HCT116 (cell line): ENCODE data around the gene FMN1. TPM values are rescaled to one million over a fixed set of nuclear protein-coding genes. Genes with fewer than 3 reads are reported as not detected.
A peak's percentile ranks its signal among the peaks of the same experiment; 100 is the strongest.

Source experiments
- ATAC-seq: fragments of 200-7000 bp; cut with Tn5 transposase; 2 replicates; pipeline ENCODE4 v1.9.1; 2020; ENCODE audit warnings: mild to moderate bottlenecking, moderate library complexity
- BruUV-seq: library from RNA; stranded (reverse); fragments of 400-500 nt; replicated peaks from 2 replicates; lab custom pipeline; 2021; lab: Mats Ljungman, UMichigan
- CTCF ChIA-PET: fragments of 300-600 bp; sonication (Branson Sonifier 250); formaldehyde crosslinking; loops from one replicate; lab custom pipeline; 2021; ENCODE audit warnings: antibody characterized with exemption; lab: Charles Lee
- POLR2A ChIA-PET: fragments of 300-600, 350-600 bp; sonication (Branson Sonifier 250); formaldehyde crosslinking; loops from one replicate; lab custom pipeline; 2021; ENCODE audit warnings: antibody characterized with exemption; lab: Charles Lee
- RAD21 ChIA-PET, 2 experiments: fragments of 300-600 bp; sonication (Branson Sonifier 250); formaldehyde crosslinking; loops; one replicate each; lab custom pipeline; 2023; ENCODE audit warnings: low total read pairs in 2 of 2; ENCODE audit not compliant: uncharacterized antibody in 2 of 2, unreplicated experiment in 2 of 2, low non-redundant PET in 1 of 2; lab: Charles Lee
- DNase-seq: peaks from one replicate; pipeline ENCODE4 v3.0.0-alpha.2; 2010; ENCODE audit warnings: low read depth, low spot score
- H2AFZ ChIP-seq: fragments of 200-600 bp; shearing (Covaris generic), sonication (generic); 2 replicates; pipeline ENCODE4 v1.6.1; 2017; ENCODE audit warnings: low read depth, mixed run types, mixed read lengths, antibody characterized with exemption, low read length; ENCODE audit not compliant: poor library complexity, severe bottlenecking
- H3K27ac ChIP-seq: 2 replicates; pipeline ENCODE4 v1.5.1; 2012; ENCODE audit warnings: low read depth, low read length
- H3K27me3 ChIP-seq: fragments of 200-600 bp; sonication (generic); 2 replicates; pipeline ENCODE4 v1.6.1; 2016; ENCODE audit warnings: mixed run types, low read length, mixed read lengths; ENCODE audit not compliant: insufficient read depth
- H3K36me3 ChIP-seq, 2 experiments: fragments of 200-500 bp in 1 of 2; fragments of 200-600 bp in 1 of 2; sonication (Bioruptor generic) in 1 of 2; sonication (generic) in 1 of 2; 2 replicates each; pipeline versions ENCODE4 v1.5.1 to v1.6.1; 2014 to 2016; ENCODE audit warnings: low read length in 2 of 2, inconsistent platforms in 1 of 2, mixed read lengths in 1 of 2, mixed run types in 1 of 2; ENCODE audit not compliant: insufficient read depth in 2 of 2, control insufficient read depth in 1 of 2
- H3K4me1 ChIP-seq, 2 experiments: fragments of 200-600 bp in 1 of 2; sonication (generic) in 1 of 2; 2 replicates each; pipeline versions ENCODE4 v1.5.1 to v1.6.1; 2012 to 2017; ENCODE audit warnings: low read length in 2 of 2, inconsistent platforms in 1 of 2, mild to moderate bottlenecking in 1 of 2, mixed read lengths in 1 of 2, mixed run types in 1 of 2, moderate library complexity in 1 of 2; ENCODE audit not compliant: insufficient read depth in 2 of 2, control insufficient read depth in 1 of 2
- H3K4me2 ChIP-seq: fragments of 200-600 bp; sonication (generic); 2 replicates; pipeline ENCODE4 v1.6.1; 2017; ENCODE audit warnings: mixed run types, low read length, mixed read lengths
- H3K4me3 ChIP-seq, 2 experiments: fragments of 200-600 bp in 1 of 2; sonication (generic) in 1 of 2; replicated peaks in 1 of 2; 2 replicates each; pipeline ENCODE4 v1.5.1; 2011 to 2016; ENCODE audit warnings: low read length in 2 of 2, control low read depth in 1 of 2, low read depth in 1 of 2, mild to moderate bottlenecking in 1 of 2, mixed read lengths in 1 of 2, mixed run types in 1 of 2
- H3K79me2 ChIP-seq: fragments of 200-600 bp; sonication (generic); 2 replicates; pipeline ENCODE4 v1.6.1; 2017; ENCODE audit warnings: mild to moderate bottlenecking, mixed run types, low read length, moderate library complexity, mixed read lengths; ENCODE audit not compliant: insufficient read depth
- H3K9ac ChIP-seq: fragments of 200-600 bp; sonication (generic); 2 replicates; pipeline ENCODE4 v1.6.1; 2016; ENCODE audit warnings: low read length, mixed read lengths
- H3K9me2 ChIP-seq: fragments of 200-600 bp; sonication (generic), shearing (Covaris generic); 2 replicates; pipeline ENCODE4 v1.6.1; 2017; ENCODE audit warnings: mixed run types, mild to moderate bottlenecking, moderate library complexity; ENCODE audit not compliant: insufficient read depth
- H3K9me3 ChIP-seq, 2 experiments: fragments of 200-500 bp in 1 of 2; fragments of 200-600 bp in 1 of 2; sonication (Bioruptor generic) in 1 of 2; sonication (generic) in 1 of 2; 2 replicates each; pipeline ENCODE4 v1.6.1; 2014 to 2017; ENCODE audit warnings: low read length in 2 of 2, mixed read lengths in 2 of 2, inconsistent platforms in 1 of 2, low read depth in 1 of 2, mild to moderate bottlenecking in 1 of 2, mixed run types in 1 of 2, moderate library complexity in 1 of 2; ENCODE audit not compliant: control insufficient read depth in 1 of 2, insufficient read depth in 1 of 2
- H4K20me1 ChIP-seq: fragments of 200-600 bp; sonication (generic), shearing (Covaris generic); 2 replicates; pipeline ENCODE4 v1.6.1; 2017; ENCODE audit warnings: mixed run types, mild to moderate bottlenecking, moderate library complexity; ENCODE audit not compliant: insufficient read depth
- CBX3 ChIP-seq: IDR thresholded peaks from 2 replicates; pipeline ENCODE4 v1.6.1; 2012; ENCODE audit warnings: low read depth
- CEBPB ChIP-seq: IDR thresholded peaks from 2 replicates; pipeline ENCODE4 v1.6.1; 2012; ENCODE audit warnings: low read depth
- ELF1 ChIP-seq: IDR thresholded peaks from 2 replicates; pipeline ENCODE4 v1.6.1; 2012; ENCODE audit warnings: low read depth, borderline replicate concordance
- EZH2 ChIP-seq: fragments of 200-600 bp; sonication (generic); IDR thresholded peaks from 2 replicates; pipeline ENCODE4 v1.6.1; 2017; ENCODE audit warnings: antibody characterized with exemption, mixed run types
- JUND ChIP-seq: IDR thresholded peaks from 2 replicates; pipeline ENCODE4 v1.6.1; 2012
- SIN3A ChIP-seq: IDR thresholded peaks from 2 replicates; pipeline ENCODE4 v1.6.1; 2012; ENCODE audit warnings: low read depth
- SP1 ChIP-seq: IDR thresholded peaks from 2 replicates; pipeline ENCODE4 v1.6.1; 2012; ENCODE audit warnings: low read depth
- ZBTB33 ChIP-seq: IDR thresholded peaks from 2 replicates; pipeline ENCODE4 v1.6.1; 2011; ENCODE audit warnings: mild to moderate bottlenecking, low read length, moderate library complexity; ENCODE audit not compliant: insufficient replicate concordance; ENCODE audit errors: extremely low read depth
- ZFX ChIP-seq: fragments of 450-650 bp; IDR thresholded peaks from 2 replicates; pipeline ENCODE4 v1.6.1; 2017
- intact Hi-C: fragments of 100-400 bp; cut with micrococcal nuclease; formaldehyde crosslinking; loops from 2 replicates; pipeline ENCODE4 v1.10.0; 2022
- total RNA-seq: library from RNA; stranded (reverse); gene quantifications from one replicate; pipeline ENCODE4 v1.2.1, GENCODE V29; 2021; ENCODE audit not compliant: unreplicated experiment

Gene FMN1
- total RNA-seq, 1 experiment from 2014 or later = 0.39 TPM

- Histone ChIP-seq H3K4me1 (peaks cover 9 to 33% of the 10 kb centered on the region in 2 experiments; a peak in 3 of 4 replicates), H3K79me2 (no peaks in the 10 kb centered on the region), H3K9me2 (no peaks in the 10 kb centered on the region), H3K4me3 (no peak overlapping the region), H3K9me3 (no peaks in the 10 kb centered on the region), H3K9ac (no peak overlapping the region), H2AFZ (no peak overlapping the region), H3K27ac (no peak overlapping the region), H3K36me3 (no peaks in the 10 kb centered on the region), H3K27me3 (no peaks in the 10 kb centered on the region), H4K20me1 (no peaks in the 10 kb centered on the region), H3K4me2 (no peak overlapping the region)
- intact Hi-C loops = no loop called here
- DNase-seq (no peak), ATAC-seq (no peak)
- BruUV-seq = no TSS peak
- CTCF ChIA-PET = interaction anchor here (1.7 kb wide), 1 partner anchor 9 kb away, joined by 18 read pairs; no protein-coding TSS in a partner anchor
- POLR2A ChIA-PET = no interaction called here
- RAD21 ChIA-PET = no interaction called here
- TF ChIP-seq EZH2 = no peak
- TF ChIP-seq CBX3 = no peak
- TF ChIP-seq ZBTB33 = no peak
- TF ChIP-seq ZFX = no peak
- no peak for TF ChIP-seq JUND
- no peak for TF ChIP-seq ELF1
- no peak for TF ChIP-seq CEBPB
These were observed 340.9 kb downstream of the FMN1 start for GRCh38 chr15:32853592-32853991.

GRCh38 chr15:32852771-32853170 is 341.7 kb downstream of the FMN1 start:
- Histone ChIP-seq H4K20me1 (no peaks in the 10 kb centered on the region), H3K27ac (no peak overlapping the region), H3K9me3 (no peaks in the 10 kb centered on the region), H3K4me3 (no peak overlapping the region), H3K4me1 (peaks cover 9 to 33% of the 10 kb centered on the region in 2 experiments; a peak in 3 of 4 replicates), H3K36me3 (no peaks in the 10 kb centered on the region), H3K4me2 (peak overlapping the region; percentile 1), H2AFZ (no peak overlapping the region), H3K27me3 (no peaks in the 10 kb centered on the region), H3K79me2 (no peaks in the 10 kb centered on the region), H3K9ac (no peak overlapping the region), H3K9me2 (no peaks in the 10 kb centered on the region)
- intact Hi-C loops = no loop called here
- CTCF ChIA-PET = no interaction called here
- POLR2A ChIA-PET = interaction anchor here (1.6 kb wide), 1 partner anchor 15 kb away, joined by 4 read pairs; no protein-coding TSS in a partner anchor
- no TSS peak for BruUV-seq
- no peak for ATAC-seq
- RAD21 ChIA-PET = no interaction called here
- TF ChIP-seq SIN3A (no peak), SP1 (peak; percentile 17; the same call in 1 of the 2 replicates)
- DNase-seq = no peak
